ENCODE results near the gene ALDOB. TPM values are rescaled to one million over a fixed set of nuclear protein-coding genes. Genes with fewer than 3 reads are reported as not detected.

Gene ALDOB
- total and polyA plus RNA-seq, 2 donors from 2014 or later, result 11.0 to 4,265 TPM

DNA sequence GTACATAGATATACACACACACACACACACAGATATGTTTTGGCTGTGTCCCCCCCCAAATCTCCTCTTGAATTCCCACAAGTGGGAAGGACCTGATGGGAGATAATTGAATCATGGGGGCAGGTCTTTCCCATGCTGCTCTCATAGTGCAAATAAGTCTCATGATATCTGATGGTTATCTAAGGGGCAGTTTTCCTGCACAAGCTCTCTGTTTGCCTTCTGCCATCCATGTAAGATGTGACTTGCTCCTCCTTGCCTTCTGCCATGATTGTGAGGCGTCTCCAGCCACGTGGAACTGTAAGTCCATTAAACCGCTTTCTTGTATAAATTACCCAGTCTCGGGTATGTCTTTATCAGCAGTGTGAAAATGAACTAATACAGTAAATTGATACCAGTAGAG is 15.9 kb upstream of the ALDOB start:
- H3K9me3 ChIP-seq (ENCODE audit: control insufficient read depth in 2 of 3, insufficient read depth in 1 of 3, low read length in 3 of 3), result no peaks in the 10 kb centered on the region
- H3K4me3 ChIP-seq (ENCODE audit: low read length in 3 of 3), result no peak overlapping the region
- no peaks in the 10 kb centered on the region for H3K36me3 ChIP-seq (ENCODE audit: control insufficient read depth in 2 of 3, insufficient read depth in 3 of 3, low read length in 3 of 3)
- DNase-seq (no peak), FAIRE-seq (no peak)
- H3K27ac ChIP-seq (ENCODE audit: low read depth in 2 of 2, low read length in 2 of 2), result no peak overlapping the region
- TF ChIP-seq, protein P1, sequence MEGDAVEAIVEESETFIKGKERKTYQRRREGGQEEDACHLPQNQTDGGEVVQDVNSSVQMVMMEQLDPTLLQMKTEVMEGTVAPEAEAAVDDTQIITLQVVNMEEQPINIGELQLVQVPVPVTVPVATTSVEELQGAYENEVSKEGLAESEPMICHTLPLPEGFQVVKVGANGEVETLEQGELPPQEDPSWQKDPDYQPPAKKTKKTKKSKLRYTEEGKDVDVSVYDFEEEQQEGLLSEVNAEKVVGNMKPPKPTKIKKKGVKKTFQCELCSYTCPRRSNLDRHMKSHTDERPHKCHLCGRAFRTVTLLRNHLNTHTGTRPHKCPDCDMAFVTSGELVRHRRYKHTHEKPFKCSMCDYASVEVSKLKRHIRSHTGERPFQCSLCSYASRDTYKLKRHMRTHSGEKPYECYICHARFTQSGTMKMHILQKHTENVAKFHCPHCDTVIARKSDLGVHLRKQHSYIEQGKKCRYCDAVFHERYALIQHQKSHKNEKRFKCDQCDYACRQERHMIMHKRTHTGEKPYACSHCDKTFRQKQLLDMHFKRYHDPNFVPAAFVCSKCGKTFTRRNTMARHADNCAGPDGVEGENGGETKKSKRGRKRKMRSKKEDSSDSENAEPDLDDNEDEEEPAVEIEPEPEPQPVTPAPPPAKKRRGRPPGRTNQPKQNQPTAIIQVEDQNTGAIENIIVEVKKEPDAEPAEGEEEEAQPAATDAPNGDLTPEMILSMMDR (IDR thresholded peaks at IDR 0.05; ENCODE audit: borderline replicate concordance, extremely low read depth, insufficient read depth), result no peak
- H3K27me3 ChIP-seq (ENCODE audit: control insufficient read depth, insufficient read depth, low read length), result no peaks in the 10 kb centered on the region
- H3K9ac ChIP-seq (ENCODE audit: low read length in 3 of 3), result no peak overlapping the region
- H3K4me1 ChIP-seq (ENCODE audit: control insufficient read depth in 2 of 3, insufficient read depth in 2 of 3, low read depth in 1 of 3, low read length in 3 of 3), result peaks cover 0 to 3% (median 0%) of the 10 kb centered on the region in 3 donors
- intact Hi-C loops (cut with DNase I), result no loop called here

DNA sequence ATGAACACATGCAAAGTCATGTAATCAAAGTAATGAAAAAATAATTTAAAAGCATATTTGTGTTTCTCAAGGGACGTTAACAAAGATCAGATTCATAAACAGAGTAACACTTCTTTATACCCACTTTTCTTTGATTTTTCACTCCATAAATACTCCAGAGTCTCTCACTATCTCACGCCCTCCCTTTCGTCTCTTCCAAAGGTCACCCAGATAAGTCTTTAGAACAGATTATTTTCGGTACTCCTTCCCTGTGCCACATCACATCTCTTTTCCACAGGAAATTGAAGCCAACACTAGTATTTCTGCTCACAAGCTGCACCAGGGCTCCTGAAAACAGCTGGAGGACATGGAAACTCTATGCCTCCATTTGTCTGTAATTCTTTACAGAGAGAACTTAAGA is 15.4 kb upstream of the ALDOB start:
- DNase-seq (no peak), FAIRE-seq (no peak)
- Histone ChIP-seq H3K27ac (ENCODE audit: low read depth in 2 of 2, low read length in 2 of 2) (no peak overlapping the region), H3K36me3 (ENCODE audit: control insufficient read depth in 2 of 3, insufficient read depth in 3 of 3, low read length in 3 of 3) (no peaks in the 10 kb centered on the region), H3K9me3 (ENCODE audit: control insufficient read depth in 2 of 3, insufficient read depth in 1 of 3, low read length in 3 of 3) (no peaks in the 10 kb centered on the region), H3K9ac (ENCODE audit: low read length in 3 of 3) (no peak overlapping the region), H3K4me3 (ENCODE audit: low read length in 3 of 3) (no peak overlapping the region), H3K4me1 (ENCODE audit: control insufficient read depth in 2 of 3, insufficient read depth in 2 of 3, low read depth in 1 of 3, low read length in 3 of 3) (peaks cover 0 to 3% (median 0%) of the 10 kb centered on the region in 3 donors), H3K27me3 (ENCODE audit: control insufficient read depth, insufficient read depth, low read length) (no peaks in the 10 kb centered on the region)
- TF ChIP-seq, protein P1 (IDR thresholded peaks at IDR 0.05; ENCODE audit: borderline replicate concordance, extremely low read depth, insufficient read depth), result no peak
- intact Hi-C loops (cut with DNase I), result no loop called here

DNA sequence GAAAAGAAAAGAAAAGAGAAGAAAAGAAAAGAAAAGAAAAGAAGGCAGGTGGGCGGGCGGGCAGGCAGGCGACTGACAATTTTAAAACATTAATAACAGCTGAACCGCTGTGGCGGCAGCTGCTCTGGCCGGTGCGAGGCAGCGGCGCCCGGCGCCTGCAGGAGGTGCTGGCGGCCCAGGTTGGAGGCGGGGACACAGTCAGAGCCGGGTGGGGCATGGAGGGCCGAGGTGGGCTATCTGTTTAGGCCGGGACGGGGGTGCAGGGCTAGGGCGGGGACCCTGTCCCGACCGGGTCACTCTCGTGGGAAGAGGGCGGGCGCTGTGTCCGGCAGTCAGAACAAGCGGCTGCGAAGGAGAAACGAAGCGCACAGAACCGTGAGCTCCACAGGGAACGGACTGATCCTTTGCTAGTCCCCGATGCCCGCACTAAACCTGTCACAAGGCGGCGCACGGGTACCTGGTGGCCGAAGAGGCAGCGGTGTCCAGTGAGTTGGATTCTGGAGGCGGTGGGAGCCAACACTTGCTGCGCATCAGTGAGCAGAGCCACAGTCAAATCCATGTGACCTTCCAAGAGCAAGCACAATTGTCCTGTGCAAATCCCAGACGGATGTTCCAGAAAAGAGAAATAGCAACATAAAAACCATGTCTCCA is 13.6 kb upstream of the ALDOB start:
- Histone ChIP-seq H3K9me3 (ENCODE audit: control insufficient read depth in 2 of 3, insufficient read depth in 1 of 3, low read length in 3 of 3) (no peaks in the 10 kb centered on the region), H3K4me1 (ENCODE audit: control insufficient read depth in 2 of 3, insufficient read depth in 2 of 3, low read depth in 1 of 3, low read length in 3 of 3) (peaks cover 0 to 3% (median 0%) of the 10 kb centered on the region in 3 donors), H3K9ac (ENCODE audit: low read length in 3 of 3) (peak overlapping the region; percentile 21 to 36 (median 34)), H3K27me3 (ENCODE audit: control insufficient read depth, insufficient read depth, low read length) (no peaks in the 10 kb centered on the region), H3K4me3 (ENCODE audit: low read length in 3 of 3) (peak overlapping the region; percentile 45 to 67 (median 60)), H3K36me3 (ENCODE audit: control insufficient read depth in 2 of 3, insufficient read depth in 3 of 3, low read length in 3 of 3) (no peaks in the 10 kb centered on the region), H3K27ac (ENCODE audit: low read depth in 2 of 2, low read length in 2 of 2) (peak overlapping the region; percentile 42 to 82)
- TF ChIP-seq, protein P1 (IDR thresholded peaks at IDR 0.05; ENCODE audit: borderline replicate concordance, extremely low read depth, insufficient read depth), result peak; percentile 50
- FAIRE-seq, result no peak
- intact Hi-C loops (cut with DNase I), result no loop called here
- peak; percentile 82 to 89 (median 84) for DNase-seq

Data from kidney (tissue), 14 donors.